WI38 (cell line): ENCODE results near the gene SMYD3.

ENCODE experiments used
- H3K4me3 ChIP-seq: 2 replicates; pipeline ENCODE4 v1.5.1; 2011; ENCODE audit warnings: low read depth, mild to moderate bottlenecking, control low read depth, low read length
- CTCF ChIP-seq: IDR thresholded peaks from 2 replicates; pipeline ENCODE4 v1.5.1; 2012; ENCODE audit warnings: low read depth, mild to moderate bottlenecking, control low read depth, low read length

The SMYD3 gene

DNA sequence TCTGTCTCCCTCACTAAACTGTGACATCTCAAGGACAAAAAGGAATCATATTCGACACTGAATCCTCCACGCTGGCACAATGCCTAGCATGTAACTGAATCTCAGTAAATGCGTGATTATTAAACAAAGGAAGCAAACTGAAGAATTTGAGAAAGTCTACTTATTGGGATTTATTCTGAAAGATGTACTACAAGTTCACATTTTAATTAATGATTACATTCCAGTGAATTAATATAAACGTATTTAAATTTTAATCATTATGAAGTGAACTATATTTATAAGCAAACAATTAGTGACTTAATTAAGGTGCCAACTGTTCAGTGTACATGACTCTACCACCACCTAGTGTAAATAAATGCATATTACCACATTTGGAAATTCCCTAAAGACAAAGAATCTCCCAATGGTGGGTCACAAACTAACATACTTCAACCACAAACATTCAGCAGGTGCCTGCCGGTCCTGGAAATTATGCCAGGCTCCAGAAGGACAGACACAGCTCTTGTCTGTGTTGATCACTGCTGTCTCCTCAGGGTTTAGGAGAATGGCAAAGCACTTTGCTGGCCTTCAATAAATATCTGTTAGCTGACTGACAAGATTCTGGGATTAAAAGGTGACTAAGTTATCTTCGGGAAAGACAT, 56.3 kb downstream of the SMYD3 start:
- peak; percentile 30; the same call in 1 of the 2 replicates for TF ChIP-seq CTCF
- H3K4me3 ChIP-seq = no peak overlapping the region

DNA sequence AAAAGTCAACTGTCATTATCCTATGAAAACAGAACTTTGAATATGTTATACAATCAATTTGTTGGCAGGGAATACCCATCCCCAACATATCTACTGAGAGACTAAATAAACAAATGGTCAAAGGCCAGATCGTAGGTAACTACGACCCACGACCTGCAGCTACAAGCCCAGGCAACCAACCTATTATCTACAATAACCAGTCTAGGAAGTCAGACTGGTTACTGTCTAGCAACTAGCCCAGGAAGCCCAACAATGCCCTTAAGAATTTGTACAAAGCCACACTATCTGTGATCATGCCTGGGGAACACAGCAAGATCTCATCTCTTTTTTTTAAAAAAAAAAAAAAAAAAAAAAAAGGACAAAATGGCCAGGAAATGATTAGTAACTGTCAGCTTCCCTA, 58.7 kb downstream of the SMYD3 start:
- H3K4me3 ChIP-seq = no peak overlapping the region
- TF ChIP-seq CTCF = no peak

DNA sequence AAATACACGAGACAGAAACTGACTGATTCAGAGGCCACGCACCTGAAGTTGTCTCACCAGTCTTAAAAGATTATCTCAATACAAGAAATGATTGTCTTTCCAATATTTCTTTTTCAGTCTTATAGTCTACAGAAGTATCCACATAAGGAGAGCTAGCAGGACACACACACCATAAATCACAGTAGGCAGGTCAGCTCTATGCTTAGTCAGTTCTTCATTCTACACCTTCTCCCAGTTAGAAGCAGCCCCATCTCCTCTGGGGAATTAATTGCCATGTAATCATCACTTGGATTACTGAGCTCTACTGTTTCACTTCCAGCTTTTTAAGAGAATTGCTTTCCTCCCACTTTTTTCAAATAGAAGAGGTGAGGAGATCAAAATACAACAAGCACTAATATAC, 59.6 kb downstream of the SMYD3 start:
- no peak for TF ChIP-seq CTCF
- H3K4me3 ChIP-seq = no peak overlapping the region

GRCh38 chr1:246445503-246445902, 61.6 kb downstream of the SMYD3 start:
- no peak overlapping the region for H3K4me3 ChIP-seq
- TF ChIP-seq CTCF = no peak

DNA sequence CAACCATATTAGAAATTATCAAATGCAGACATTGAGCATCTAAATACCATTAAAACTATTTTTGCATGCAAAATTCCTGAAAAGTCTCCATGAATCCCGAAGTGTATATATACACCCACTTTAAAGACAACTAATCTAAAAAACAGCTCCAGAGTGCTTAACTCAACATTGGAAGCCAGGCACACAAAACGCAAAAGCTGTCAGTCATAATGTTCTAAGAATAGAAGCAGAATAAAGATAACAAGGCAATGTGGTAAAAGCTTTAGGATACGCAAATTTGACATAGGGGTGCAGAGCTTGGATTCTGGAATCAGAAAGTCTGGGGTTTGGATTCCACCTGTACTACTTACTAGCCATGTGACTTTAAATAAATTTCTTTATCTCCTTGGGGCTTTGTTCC, 62.5 kb downstream of the SMYD3 start:
- no peak overlapping the region for H3K4me3 ChIP-seq
- no peak for TF ChIP-seq CTCF

DNA sequence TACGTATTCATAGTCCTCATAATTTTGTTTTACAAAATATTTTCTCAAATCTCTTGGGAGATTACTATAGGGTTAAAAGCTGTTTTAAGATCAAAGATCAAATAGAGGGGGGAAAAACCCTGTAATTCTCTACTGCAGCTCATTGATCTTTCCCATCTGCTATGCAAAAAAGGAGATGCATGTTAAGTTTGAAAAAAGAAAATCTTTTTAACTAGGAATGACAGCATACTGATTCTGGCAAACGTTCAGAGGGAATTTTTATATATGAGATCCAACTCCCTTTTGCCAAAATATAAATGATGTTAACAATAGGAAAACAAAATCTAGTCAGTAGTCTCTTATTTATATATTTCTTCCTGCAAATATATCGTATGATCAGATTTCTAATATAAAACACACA, 69.1 kb downstream of the SMYD3 start:
- H3K4me3 ChIP-seq = no peak overlapping the region
- TF ChIP-seq CTCF = no peak

- H3K4me3 ChIP-seq = no peak overlapping the region
- no peak for TF ChIP-seq CTCF
Observed at GRCh38 chr1:246435421-246436041, 71.5 kb downstream of the SMYD3 start.
